ENCODE data around the gene HOXB5. TPM values are rescaled to one million over a fixed set of nuclear protein-coding genes. Genes with fewer than 3 reads are reported as not detected.

HOXB5 gene
- total RNA-seq, 1 experiment from 2014 or later = 0.95 TPM

DNA sequence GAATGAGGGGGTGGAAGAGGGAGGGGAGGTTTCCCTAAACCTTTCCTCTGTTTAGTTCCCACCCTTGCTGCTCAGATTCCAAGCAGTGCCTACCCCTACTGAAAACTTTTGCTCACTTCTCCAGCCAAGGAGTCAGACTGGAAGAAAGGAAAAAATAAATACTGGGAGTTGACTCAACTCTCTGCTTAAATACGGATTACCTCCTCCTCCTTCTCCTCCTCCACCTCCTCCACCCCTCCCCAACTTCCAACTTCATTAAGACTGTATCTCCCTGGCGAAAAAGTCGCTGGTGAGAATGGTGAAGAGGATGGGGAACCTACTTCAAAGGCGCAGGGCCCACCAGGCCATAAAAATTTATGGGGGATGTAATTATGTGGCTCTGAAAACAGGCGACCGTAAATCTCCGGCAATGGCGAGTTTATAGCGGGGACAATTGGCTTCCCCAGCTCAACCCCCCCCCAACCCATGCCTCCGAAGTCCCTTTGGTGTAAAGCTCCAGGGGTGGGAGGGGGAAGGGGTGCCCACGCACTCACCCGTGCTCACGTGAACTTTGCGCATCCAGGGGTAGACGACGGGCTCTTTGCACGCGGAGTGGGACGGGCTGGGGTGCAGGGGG is 16.1 kb downstream of the HOXB5 start:
- peak overlapping the region; percentile 64 for H2AFZ ChIP-seq (ENCODE audit: low read length)
- peak overlapping the region; percentile 86 for H3K4me2 ChIP-seq (ENCODE audit: low read length)
- no peak for TF ChIP-seq EZH2 (IDR thresholded peaks at IDR 0.05; ENCODE audit: low read length, unreplicated experiment)
- TF ChIP-seq EZH2phosphoT487 (IDR thresholded peaks at IDR 0.05; ENCODE audit: borderline replicate concordance, low read length) = no peak
- TF ChIP-seq, protein P1, sequence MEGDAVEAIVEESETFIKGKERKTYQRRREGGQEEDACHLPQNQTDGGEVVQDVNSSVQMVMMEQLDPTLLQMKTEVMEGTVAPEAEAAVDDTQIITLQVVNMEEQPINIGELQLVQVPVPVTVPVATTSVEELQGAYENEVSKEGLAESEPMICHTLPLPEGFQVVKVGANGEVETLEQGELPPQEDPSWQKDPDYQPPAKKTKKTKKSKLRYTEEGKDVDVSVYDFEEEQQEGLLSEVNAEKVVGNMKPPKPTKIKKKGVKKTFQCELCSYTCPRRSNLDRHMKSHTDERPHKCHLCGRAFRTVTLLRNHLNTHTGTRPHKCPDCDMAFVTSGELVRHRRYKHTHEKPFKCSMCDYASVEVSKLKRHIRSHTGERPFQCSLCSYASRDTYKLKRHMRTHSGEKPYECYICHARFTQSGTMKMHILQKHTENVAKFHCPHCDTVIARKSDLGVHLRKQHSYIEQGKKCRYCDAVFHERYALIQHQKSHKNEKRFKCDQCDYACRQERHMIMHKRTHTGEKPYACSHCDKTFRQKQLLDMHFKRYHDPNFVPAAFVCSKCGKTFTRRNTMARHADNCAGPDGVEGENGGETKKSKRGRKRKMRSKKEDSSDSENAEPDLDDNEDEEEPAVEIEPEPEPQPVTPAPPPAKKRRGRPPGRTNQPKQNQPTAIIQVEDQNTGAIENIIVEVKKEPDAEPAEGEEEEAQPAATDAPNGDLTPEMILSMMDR (conservative IDR thresholded peaks at IDR 0.05; ENCODE audit: low read depth, low read length) = no peak
- intact Hi-C loops (cut with micrococcal nuclease) = no loop called here
- CTCF ChIA-PET = interaction anchor here (0.5 kb wide), 1 partner anchor 11 kb away, joined by 3 read pairs; no protein-coding TSS in a partner anchor
- peak overlapping the region; percentile 23 for H3K9ac ChIP-seq (ENCODE audit: low read length)
- no peaks in the 10 kb centered on the region for H3K27me3 ChIP-seq (ENCODE audit: low read length)
- peak overlapping the region; percentile 66 for H3K4me3 ChIP-seq (ENCODE audit: low read length)
- H3K27ac ChIP-seq (ENCODE audit: low read length) = no peak overlapping the region
- H4K20me1 ChIP-seq (ENCODE audit: low read length) = no peaks in the 10 kb centered on the region
- H3K9me3 ChIP-seq (ENCODE audit: low read length) = no peaks in the 10 kb centered on the region
- H3K9me2 ChIP-seq (replicated peaks; ENCODE audit: low read length) = no peaks in the 10 kb centered on the region
- peak; percentile 42 for DNase-seq
- no TSS peak for BruUV-seq (replicated peaks)
- no peaks in the 10 kb centered on the region for H3F3A ChIP-seq (ENCODE audit: low read length, unreplicated experiment)
- POLR2A ChIA-PET (ENCODE audit: unreplicated experiment) = no interaction called here
- peaks cover 20% of the 10 kb centered on the region for H3K4me1 ChIP-seq (ENCODE audit: insufficient read depth, low read length)
- no peaks in the 10 kb centered on the region for H3K79me2 ChIP-seq (ENCODE audit: low read length)
- peak; percentile 58 for ATAC-seq
- H3K36me3 ChIP-seq (ENCODE audit: low read depth, low read length) = no peaks in the 10 kb centered on the region

DNA sequence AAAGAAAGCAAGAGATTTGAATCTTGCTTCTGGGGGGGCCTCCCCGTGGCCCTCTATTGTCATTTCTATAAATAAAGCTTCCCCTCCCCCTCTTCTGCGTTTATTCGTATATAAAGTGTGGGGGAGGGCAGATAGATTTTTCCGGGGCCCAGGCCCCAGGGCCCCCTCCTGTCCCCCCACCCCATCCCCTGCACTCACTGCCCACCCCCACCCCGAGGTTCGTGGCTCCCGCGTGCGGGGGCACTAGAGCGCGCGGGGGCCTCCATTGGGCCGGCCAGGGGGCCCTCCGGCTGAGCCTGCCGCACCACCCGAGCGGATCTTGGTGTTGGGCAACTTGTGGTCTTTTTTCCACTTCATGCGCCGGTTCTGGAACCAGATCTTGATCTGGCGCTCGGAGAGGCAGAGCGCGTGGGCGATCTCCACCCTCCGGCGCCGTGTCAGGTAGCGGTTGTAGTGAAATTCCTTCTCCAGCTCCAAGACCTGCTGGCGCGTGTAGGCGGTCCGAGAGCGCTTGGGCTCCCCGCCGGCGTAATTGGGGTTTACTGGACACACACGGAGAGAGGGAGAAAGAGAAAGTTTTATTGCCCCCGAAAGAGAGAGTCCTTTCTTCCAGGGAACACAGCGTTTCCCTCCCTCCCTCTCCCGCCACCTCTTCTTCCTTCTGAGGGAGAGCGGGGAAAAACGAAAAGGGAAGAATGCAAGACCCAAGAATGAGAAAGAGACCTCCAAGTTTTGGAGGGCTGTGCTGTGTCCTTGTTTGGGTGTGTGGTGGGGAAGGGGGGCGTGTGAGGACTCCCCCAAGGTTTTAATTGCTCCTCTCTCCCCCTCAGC is 16.9 kb downstream of the HOXB5 start:
- Histone ChIP-seq H3K9ac (ENCODE audit: low read length) (peak overlapping the region; percentile 23), H3K27me3 (ENCODE audit: low read length) (no peaks in the 10 kb centered on the region)
- BruUV-seq (replicated peaks) = no TSS peak

More for the DNA sequence above, 16.9 kb downstream of the HOXB5 start:
- ChIA-PET POLR2A (ENCODE audit: unreplicated experiment) (interaction anchor here (0.6 kb wide), 1 partner anchor 104 kb away, joined by 3 read pairs; no protein-coding TSS in a partner anchor), CTCF (interaction anchor here (0.5 to 0.6 kb wide), 2 partner anchors 10 to 337 kb away, joined by 3 to 5 read pairs; no protein-coding TSS in a partner anchor)
- intact Hi-C loops (cut with micrococcal nuclease) = no loop called here
- no peaks in the 10 kb centered on the region for H3F3A ChIP-seq (ENCODE audit: low read length, unreplicated experiment)
- ATAC-seq (peak; percentile 71), DNase-seq (peak; percentile 60)
- no peak for TF ChIP-seq EZH2phosphoT487 (IDR thresholded peaks at IDR 0.05; ENCODE audit: borderline replicate concordance, low read length)
- TF ChIP-seq, protein P1 (conservative IDR thresholded peaks at IDR 0.05; ENCODE audit: low read depth, low read length) = no peak
- TF ChIP-seq EZH2 (IDR thresholded peaks at IDR 0.05; ENCODE audit: low read length, unreplicated experiment) = no peak
- H3K4me3 ChIP-seq (ENCODE audit: low read length) = peak overlapping the region; percentile 66
- no peak overlapping the region for H3K27ac ChIP-seq (ENCODE audit: low read length)
- peak overlapping the region; percentile 64 for H2AFZ ChIP-seq (ENCODE audit: low read length)
- peak overlapping the region; percentile 86 for H3K4me2 ChIP-seq (ENCODE audit: low read length)
- no peaks in the 10 kb centered on the region for H3K36me3 ChIP-seq (ENCODE audit: low read depth, low read length)
- peaks cover 20% of the 10 kb centered on the region for H3K4me1 ChIP-seq (ENCODE audit: insufficient read depth, low read length)
- H4K20me1 ChIP-seq (ENCODE audit: low read length) = no peaks in the 10 kb centered on the region
- H3K9me2 ChIP-seq (replicated peaks; ENCODE audit: low read length) = no peaks in the 10 kb centered on the region
- H3K9me3 ChIP-seq (ENCODE audit: low read length) = no peaks in the 10 kb centered on the region
- no peaks in the 10 kb centered on the region for H3K79me2 ChIP-seq (ENCODE audit: low read length)

Data from PC-3 (cell line).